GM12872 (cell line): ENCODE results near the gene FYN.

Source experiments
- CTCF ChIP-seq: IDR thresholded peaks from 3 replicates; pipeline ENCODE4 v1.5.1; 2011; ENCODE audit warnings: low read depth, mild to moderate bottlenecking, low read length, moderate library complexity; ENCODE audit not compliant: insufficient read depth

Gene FYN

GRCh38 chr6:111857674-111858337 is 15.4 kb downstream of the FYN start:
- no peak for TF ChIP-seq CTCF

- TF ChIP-seq CTCF, result no peak
Observed at GRCh38 chr6:111855753-111856152, 17.5 kb downstream of the FYN start.

- TF ChIP-seq CTCF, result no peak
Observed at GRCh38 chr6:111854683-111855082, 18.6 kb downstream of the FYN start.

GRCh38 chr6:111852725-111853124 is 20.5 kb downstream of the FYN start:
- TF ChIP-seq CTCF, result no peak

GRCh38 chr6:111850295-111850937 is 22.8 kb downstream of the FYN start:
- TF ChIP-seq CTCF, result no peak

- no peak for TF ChIP-seq CTCF
Observed at GRCh38 chr6:111849298-111849697, 24.0 kb downstream of the FYN start.

- TF ChIP-seq CTCF, result no peak
Observed at GRCh38 chr6:111848262-111848812, 24.9 kb downstream of the FYN start.
